Measurements from ENCODE around the gene NR6A1. TPM values are rescaled to one million over a fixed set of nuclear protein-coding genes. Genes with fewer than 3 reads are reported as not detected.

The NR6A1 gene
- total and polyA plus RNA-seq, 2 of the 8 experiments (the other 6 are each of a cell fraction or from before 2014, with no cell fraction given), result 93.2 to 237 TPM

DNA sequence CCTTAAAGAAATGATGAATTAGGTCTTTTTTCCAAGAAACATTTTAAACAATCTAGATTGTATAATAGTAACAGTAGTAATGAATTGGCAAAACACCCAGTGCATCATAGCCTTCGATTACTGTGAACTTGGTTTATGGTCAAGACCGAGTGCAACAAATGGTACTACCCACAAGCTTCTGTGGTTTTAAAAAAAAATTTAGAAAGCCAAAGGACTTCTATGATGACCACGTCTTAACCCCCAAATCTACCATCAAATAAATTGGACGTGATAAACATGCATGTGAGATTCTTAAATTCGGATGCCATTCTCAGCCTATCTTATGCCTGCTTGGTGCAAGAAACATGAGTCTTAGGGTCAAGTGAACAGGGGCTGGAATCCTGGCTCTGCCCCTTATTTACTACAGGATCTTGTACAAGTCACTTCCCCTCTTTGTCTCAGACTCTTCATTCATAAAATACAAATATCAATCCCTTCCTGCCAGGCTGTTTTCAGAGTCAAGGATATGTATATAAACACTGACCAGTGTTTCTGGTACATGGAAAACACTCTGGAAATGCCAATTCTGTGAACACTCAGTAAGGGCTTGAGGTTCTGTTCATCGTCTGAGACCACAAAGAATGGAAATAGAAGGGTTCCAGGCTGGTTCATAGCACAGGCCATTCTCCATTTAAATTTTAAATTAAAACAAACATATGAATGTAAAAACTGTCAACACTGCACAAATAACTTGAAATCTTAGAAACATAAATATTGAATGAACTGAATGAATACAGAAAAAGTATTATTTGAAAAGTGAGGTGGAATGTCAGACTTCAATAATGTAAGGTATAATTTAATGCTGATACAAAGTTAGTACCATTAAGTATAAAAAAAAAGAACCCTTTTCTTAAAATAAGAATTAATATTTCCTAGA is 107.8 kb downstream of the NR6A1 start:
- H3K18ac ChIP-seq (ENCODE audit: extremely low read depth, low read length), result no peak overlapping the region
- CTCF ChIA-PET (ENCODE audit: partially characterized antibody), result interaction anchor here (0.9 to 1.2 kb wide), 3 partner anchors 14 to 114 kb away, joined by 3 read pairs; partner anchors contain the start of gene OLFML2A
- no peak overlapping the region for H3K9ac ChIP-seq (replicated peaks in 1 of 4; ENCODE audit: extremely low read depth in 1 of 4, low read depth in 3 of 4, low read length in 3 of 4)
- H3K4ac ChIP-seq (replicated peaks; ENCODE audit: insufficient read length, low read depth, low read length), result no peak overlapping the region
- FAIRE-seq (no peak), DNase-seq (ENCODE audit: low read depth in 1 of 2, low spot score in 2 of 2) (no peak)
- H2BK15ac ChIP-seq (ENCODE audit: low read length), result no peak overlapping the region
- no peak overlapping the region for H2AFZ ChIP-seq (ENCODE audit: low read length)
- H4K20me1 ChIP-seq (replicated peaks in 1 of 2; ENCODE audit: control insufficient read depth in 1 of 2, insufficient read depth in 2 of 2, low read length in 2 of 2), result no peaks in the 10 kb centered on the region
- no peak overlapping the region for H4K8ac ChIP-seq (ENCODE audit: extremely low read depth, insufficient read depth, low read length)
- no peak overlapping the region for H2BK20ac ChIP-seq (ENCODE audit: low read length)
- H3K23ac ChIP-seq (ENCODE audit: insufficient read length), result no peak overlapping the region
- no peak for TF ChIP-seq KDM4A (IDR thresholded peaks at IDR 0.05; ENCODE audit: low read depth, low read length, severe bottlenecking)
- no peak for TF ChIP-seq SP4 (IDR thresholded peaks at IDR 0.05; ENCODE audit: low read length)
- TF ChIP-seq RFX5 (IDR thresholded peaks at IDR 0.05; ENCODE audit: borderline replicate concordance, low read depth, low read length), result no peak
- TF ChIP-seq TAF7 (optimal IDR thresholded peaks at IDR 0.05; ENCODE audit: borderline replicate concordance, low read depth, low read length), result no peak
- no peak for TF ChIP-seq YY1 (IDR thresholded peaks at IDR 0.05; ENCODE audit: low read depth, low read length)
- no peak overlapping the region for H4K91ac ChIP-seq (replicated peaks; ENCODE audit: insufficient read length, low read length)
- H3K27me3 ChIP-seq (replicated peaks in 1 of 4; ENCODE audit: control insufficient read depth in 3 of 4, extremely low read depth in 1 of 4, insufficient read depth in 3 of 4, low read length in 3 of 4), result no peaks in the 10 kb centered on the region
- no peak overlapping the region for H3K56ac ChIP-seq (replicated peaks; ENCODE audit: insufficient read length, low read depth, low read length)
- no peak overlapping the region for H3K27ac ChIP-seq (ENCODE audit: low read depth, low read length)
- H3K4me1 ChIP-seq (replicated peaks in 1 of 4; ENCODE audit: control insufficient read depth in 3 of 4, insufficient read depth in 4 of 4, low read length in 3 of 4), result peaks cover 0 to 7% (median 6%) of the 10 kb centered on the region in 4 experiments; a peak in 5 of 7 replicates
- H4K5ac ChIP-seq (ENCODE audit: insufficient read length, low read depth, low read length), result no peak overlapping the region
- no peaks in the 10 kb centered on the region; the same call in 1 of the 2 replicates for H3K23me2 ChIP-seq (ENCODE audit: low read depth, low read length)
- H2BK5ac ChIP-seq (ENCODE audit: low read depth, low read length), result no peak overlapping the region
- peaks cover 0 to 63% of the 10 kb centered on the region in 2 experiments; a peak in 2 of 4 replicates for H3K79me2 ChIP-seq (ENCODE audit: control insufficient read depth in 1 of 2, insufficient read depth in 2 of 2, low read length in 2 of 2)
- no peak overlapping the region for H2BK12ac ChIP-seq (ENCODE audit: low read depth, low read length)
- no peak overlapping the region for H2BK120ac ChIP-seq (replicated peaks; ENCODE audit: low read depth, low read length)
- H3K9me3 ChIP-seq (ENCODE audit: insufficient read depth in 2 of 2, low read depth in 1 of 2, low read length in 1 of 2), result no peaks in the 10 kb centered on the region
- H3K14ac ChIP-seq (ENCODE audit: insufficient read length), result no peak overlapping the region
- H3K36me3 ChIP-seq (ENCODE audit: control insufficient read depth in 2 of 4, insufficient read depth in 4 of 4, low read length in 3 of 4), result no peaks in the 10 kb centered on the region
- H3K4me3 ChIP-seq (ENCODE audit: extremely low read depth in 1 of 4, insufficient read depth in 2 of 4, low read depth in 3 of 4, low read length in 4 of 4), result no peak overlapping the region
- H2AK5ac ChIP-seq (ENCODE audit: low read depth, low read length), result no peak overlapping the region
- POLR2A ChIA-PET (ENCODE audit: partially characterized antibody), result no interaction called here
- H3K79me1 ChIP-seq (ENCODE audit: low read depth, low read length), result 0 out of 2 replicates have a peak, but pooled peaks cover 2% of the 10 kb centered on the region
- WGBS, 2 experiments (ENCODE audit: extremely low coverage in 1 of 2, insufficient coverage in 1 of 2, insufficient read length in 1 of 2, insufficient replicate concordance in 2 of 2, low coverage in 1 of 2, low lambda C conversion rate in 2 of 2, missing lambda C conversion rate in 1 of 2), result 88% methylated on average over 6 of the region's 6 CpGs; no CpG with 5 or more reads in 1 of the 2 experiments
- no peak overlapping the region for H3K4me2 ChIP-seq (ENCODE audit: insufficient read depth in 1 of 2, low read depth in 2 of 2, low read length in 2 of 2)

Measured in H1 (cell line).